SK-N-MC (cell line): ENCODE data around the gene CYP2F1.

Experiments used
- DNase-seq: peaks from one replicate; pipeline ENCODE4 v3.0.0-alpha.2; 2011; ENCODE audit warnings: low read depth, low spot score
- H3K27ac ChIP-seq: fragments of 200-600 bp; sonication (generic); 2 replicates; pipeline ENCODE4 v1.5.1; 2016; ENCODE audit warnings: mixed run types
- H3K36me3 ChIP-seq: fragments of 200-600 bp; sonication (generic); 2 replicates; pipeline ENCODE4 v1.6.1; 2017; ENCODE audit warnings: antibody characterized with exemption, low read length, mixed read lengths; ENCODE audit not compliant: insufficient read depth
- H3K4me3 ChIP-seq: fragments of 200-600 bp; sonication (generic); 2 replicates; pipeline ENCODE4 v1.5.1; 2016
- H3K9ac ChIP-seq: fragments of 200-600 bp; sonication (generic); 2 replicates; pipeline ENCODE4 v1.8.0; 2017; ENCODE audit warnings: mixed run types, mixed read lengths; ENCODE audit not compliant: insufficient read length
- H3K9me3 ChIP-seq: fragments of 200-600 bp; sonication (generic); 2 replicates; pipeline ENCODE4 v1.6.1; 2017; ENCODE audit warnings: low read depth, mild to moderate bottlenecking, antibody characterized with exemption, low read length, moderate library complexity, mixed read lengths
- EZH2 ChIP-seq: fragments of 200-600 bp; sonication (generic); IDR thresholded peaks from one replicate; pipeline ENCODE4 v1.6.1; 2017; ENCODE audit warnings: antibody characterized with exemption
- FOXP2 ChIP-seq: optimal IDR thresholded peaks from 2 replicates; pipeline ENCODE3; 2011; ENCODE audit warnings: mild to moderate bottlenecking, moderate library complexity; ENCODE audit not compliant: insufficient read depth; ENCODE audit errors: extremely low read length, control extremely low read depth
- POLR2AphosphoS5 ChIP-seq: IDR thresholded peaks from 2 replicates; pipeline ENCODE4 v1.6.1; 2012; ENCODE audit warnings: mild to moderate bottlenecking, low read depth, low read length, borderline replicate concordance

Gene CYP2F1

GRCh38 chr19:41166944-41167804, 52.9 kb downstream of the CYP2F1 start:
- DNase-seq = no peak
- no peaks in the 10 kb centered on the region for H3K9me3 ChIP-seq
- no peak overlapping the region for H3K27ac ChIP-seq
- TF ChIP-seq FOXP2 (no peak), EZH2 (no peak), POLR2AphosphoS5 (no peak)
- no peak overlapping the region for H3K4me3 ChIP-seq
- no peak overlapping the region for H3K9ac ChIP-seq
- H3K36me3 ChIP-seq = no peaks in the 10 kb centered on the region

- no peak overlapping the region for H3K27ac ChIP-seq
- DNase-seq = no peak
- no peaks in the 10 kb centered on the region for H3K9me3 ChIP-seq
- H3K9ac ChIP-seq = no peak overlapping the region
- H3K4me3 ChIP-seq = no peak overlapping the region
- TF ChIP-seq FOXP2 (no peak), EZH2 (no peak), POLR2AphosphoS5 (no peak)
- no peaks in the 10 kb centered on the region for H3K36me3 ChIP-seq
These were observed 58.3 kb downstream of the CYP2F1 start for GRCh38 chr19:41172297-41173164.

GRCh38 chr19:41174297-41174928, 60.2 kb downstream of the CYP2F1 start:
- Histone ChIP-seq H3K4me3 (no peak overlapping the region), H3K36me3 (no peaks in the 10 kb centered on the region), H3K9me3 (no peaks in the 10 kb centered on the region), H3K9ac (no peak overlapping the region), H3K27ac (no peak overlapping the region)
- no peak for TF ChIP-seq EZH2
- TF ChIP-seq FOXP2 = no peak
- no peak for TF ChIP-seq POLR2AphosphoS5
- no peak for DNase-seq

- TF ChIP-seq FOXP2 (no peak), POLR2AphosphoS5 (no peak), EZH2 (no peak)
- H3K36me3 ChIP-seq = no peaks in the 10 kb centered on the region
- no peak overlapping the region for H3K9ac ChIP-seq
- H3K4me3 ChIP-seq = peak overlapping the region; percentile 50
- no peaks in the 10 kb centered on the region for H3K9me3 ChIP-seq
- peak overlapping the region; percentile 44; the same call in 1 of the 2 replicates for H3K27ac ChIP-seq
- no peak for DNase-seq
These were observed 61.9 kb downstream of the CYP2F1 start for GRCh38 chr19:41175801-41176777.
